Measurements from ENCODE around the gene PIGB. TPM values are rescaled to one million over a fixed set of nuclear protein-coding genes. Genes with fewer than 3 reads are reported as not detected.

The PIGB gene
- total and polyA plus RNA-seq, 12 donors = 1.4 to 9.9 (median 3.1) TPM

- peaks cover 0 to 88% (median 9%) of the 10 kb centered on the region in 9 donors for H3K36me3 ChIP-seq
- H3K9me3 ChIP-seq = no peaks in the 10 kb centered on the region
- WGBS, 2 donors = 87 to 90% methylated on average over 1 of the region's 1 CpG
- intact Hi-C loops (cut with DNase I) = no loop called here
- no peak for TF ChIP-seq CTCF (IDR thresholded peaks at IDR 0.05)
- no peaks in the 10 kb centered on the region for H3K27me3 ChIP-seq
- peaks cover 0 to 4% (median 0%) of the 10 kb centered on the region in 9 donors for H3K4me1 ChIP-seq
- no peak for ATAC-seq
- no peak overlapping the region for H3K27ac ChIP-seq
- DNase-seq = no peak
- no peak overlapping the region for H3K4me3 ChIP-seq
These were observed 48.0 kb downstream of the PIGB start for GRCh38 chr15:55366981-55367380.

- no peak for DNase-seq
- no peak for TF ChIP-seq CTCF (IDR thresholded peaks at IDR 0.05)
- intact Hi-C loops (cut with DNase I) = loop anchor here in 1 of 10 donors (5.0 kb wide), 1 partner anchor 34 kb away; the partner anchor contains the start of genes CCPG1 and PIERCE2
- Histone ChIP-seq H3K4me1 (peaks cover 0 to 24% (median 7%) of the 10 kb centered on the region in 9 donors), H3K4me3 (peak overlapping the region in 2 of 10 donors; percentile 1 to 5), H3K36me3 (peaks cover 0 to 97% (median 28%) of the 10 kb centered on the region in 9 donors), H3K27ac (peak overlapping the region in 9 of 10 donors; percentile 26 to 69 (median 56)), H3K27me3 (no peaks in the 10 kb centered on the region), H3K9me3 (no peaks in the 10 kb centered on the region)
- ATAC-seq = peak in 2 of 8 donors; percentile 53 to 64
- 31 to 37% methylated on average over 3 of the region's 3 CpGs for WGBS, 2 donors
These were observed 53.8 kb downstream of the PIGB start for GRCh38 chr15:55372701-55373440.

- intact Hi-C loops (cut with DNase I) = no loop called here
- 88 to 90% methylated on average over 5 of the region's 5 CpGs for WGBS, 2 donors
- H3K4me1 ChIP-seq = peaks cover 0 to under 1% (median 0%) of the 10 kb centered on the region in 9 donors
- no peak for TF ChIP-seq CTCF (IDR thresholded peaks at IDR 0.05)
- H3K4me3 ChIP-seq = no peak overlapping the region
- ATAC-seq = no peak
- no peak overlapping the region for H3K27ac ChIP-seq
- no peak for DNase-seq
- no peaks in the 10 kb centered on the region for H3K27me3 ChIP-seq
- H3K36me3 ChIP-seq = peaks cover 0 to 99% (median 38%) of the 10 kb centered on the region in 9 donors
- H3K9me3 ChIP-seq = no peaks in the 10 kb centered on the region
These were observed 60.1 kb downstream of the PIGB start for GRCh38 chr15:55379095-55379494.

DNA sequence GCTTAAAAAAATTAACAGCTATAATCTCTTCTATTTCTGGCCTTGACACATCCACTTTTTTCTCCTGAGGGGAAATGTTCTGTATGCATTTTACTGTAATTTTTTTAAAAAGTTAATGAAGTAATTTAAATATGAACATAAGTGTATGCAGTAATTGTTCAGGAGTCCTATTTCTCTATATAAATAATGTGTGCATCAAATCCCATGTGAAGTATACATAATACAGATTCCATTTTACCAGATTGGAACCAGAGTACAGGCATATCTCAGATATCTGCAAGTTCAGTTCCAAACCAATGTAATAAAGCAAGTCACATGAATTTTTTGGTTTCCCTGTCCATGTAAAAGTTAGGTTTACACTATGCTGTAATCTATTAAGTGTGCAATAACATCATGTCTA, 62.6 kb downstream of the PIGB start:
- Histone ChIP-seq H3K4me3 (no peak overlapping the region), H3K27ac (no peak overlapping the region), H3K4me1 (no peaks in the 10 kb centered on the region), H3K36me3 (peaks cover 0 to 97% (median 24%) of the 10 kb centered on the region in 9 donors), H3K27me3 (no peaks in the 10 kb centered on the region), H3K9me3 (no peaks in the 10 kb centered on the region)
- intact Hi-C loops (cut with DNase I) = no loop called here
- no peak for TF ChIP-seq CTCF (IDR thresholded peaks at IDR 0.05)
- no peak for ATAC-seq
- DNase-seq = no peak
